ENCODE data around the gene UBE4A.

The UBE4A gene

GRCh38 chr11:118442301-118442700 is 82.9 kb downstream of the UBE4A start:
- DNase-seq: no peak

- no peak for DNase-seq
Observed at GRCh38 chr11:118442908-118443589, 83.6 kb downstream of the UBE4A start.

GRCh38 chr11:118443590-118444218 is 84.3 kb downstream of the UBE4A start:
- no peak for DNase-seq

GRCh38 chr11:118447423-118447822 is 88.0 kb downstream of the UBE4A start:
- DNase-seq: no peak

- DNase-seq: no peak
Observed at GRCh38 chr11:118448294-118448693, 88.9 kb downstream of the UBE4A start.
